ENCODE data around the gene TSHZ2.

DNA sequence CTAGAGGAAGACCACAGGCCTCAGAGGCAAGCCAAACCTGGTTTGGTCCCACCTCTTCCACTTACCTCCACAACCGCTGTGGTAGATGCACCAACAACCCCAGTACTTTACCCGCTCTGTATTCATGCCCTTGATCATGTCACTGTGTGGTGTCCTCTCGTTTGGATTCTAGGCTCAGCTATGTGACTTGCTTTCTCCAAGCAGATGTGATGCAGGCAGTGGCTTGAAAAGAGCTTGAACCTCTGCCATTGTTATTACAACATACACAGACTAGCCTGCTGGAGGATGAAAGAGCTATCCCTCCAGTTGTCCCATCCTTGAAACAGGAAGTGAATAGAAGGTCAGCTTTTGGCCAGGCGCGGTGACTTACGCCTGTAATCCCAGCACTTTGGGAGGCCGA is 473.8 kb downstream of the TSHZ2 start:
- TF ChIP-seq, protein P1, sequence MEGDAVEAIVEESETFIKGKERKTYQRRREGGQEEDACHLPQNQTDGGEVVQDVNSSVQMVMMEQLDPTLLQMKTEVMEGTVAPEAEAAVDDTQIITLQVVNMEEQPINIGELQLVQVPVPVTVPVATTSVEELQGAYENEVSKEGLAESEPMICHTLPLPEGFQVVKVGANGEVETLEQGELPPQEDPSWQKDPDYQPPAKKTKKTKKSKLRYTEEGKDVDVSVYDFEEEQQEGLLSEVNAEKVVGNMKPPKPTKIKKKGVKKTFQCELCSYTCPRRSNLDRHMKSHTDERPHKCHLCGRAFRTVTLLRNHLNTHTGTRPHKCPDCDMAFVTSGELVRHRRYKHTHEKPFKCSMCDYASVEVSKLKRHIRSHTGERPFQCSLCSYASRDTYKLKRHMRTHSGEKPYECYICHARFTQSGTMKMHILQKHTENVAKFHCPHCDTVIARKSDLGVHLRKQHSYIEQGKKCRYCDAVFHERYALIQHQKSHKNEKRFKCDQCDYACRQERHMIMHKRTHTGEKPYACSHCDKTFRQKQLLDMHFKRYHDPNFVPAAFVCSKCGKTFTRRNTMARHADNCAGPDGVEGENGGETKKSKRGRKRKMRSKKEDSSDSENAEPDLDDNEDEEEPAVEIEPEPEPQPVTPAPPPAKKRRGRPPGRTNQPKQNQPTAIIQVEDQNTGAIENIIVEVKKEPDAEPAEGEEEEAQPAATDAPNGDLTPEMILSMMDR (IDR thresholded peaks at IDR 0.05) = no peak
- no peak for TF ChIP-seq POLR2A (IDR thresholded peaks at IDR 0.05)

Measured in breast epithelium (tissue), 3 donors.